ENCODE measurements around the gene RUNX2.

The RUNX2 gene

GRCh38 chr6:45467853-45468252 lies 139.7 kb downstream of the RUNX2 start:
- DNase-seq (ENCODE audit: low read depth) = no peak
- no peak overlapping the region for H3K4me3 ChIP-seq (ENCODE audit: low read length)
- no peak for TF ChIP-seq CTCF (conservative IDR thresholded peaks at IDR 0.05; ENCODE audit: low read length)

- no peak overlapping the region for H3K4me3 ChIP-seq (ENCODE audit: low read length)
- TF ChIP-seq CTCF (conservative IDR thresholded peaks at IDR 0.05; ENCODE audit: low read length) = no peak
- no peak for DNase-seq (ENCODE audit: low read depth)
These were observed 141.5 kb downstream of the RUNX2 start for GRCh38 chr6:45469663-45470062.

- no peak for TF ChIP-seq CTCF (conservative IDR thresholded peaks at IDR 0.05; ENCODE audit: low read length)
- DNase-seq (ENCODE audit: low read depth) = no peak
- H3K4me3 ChIP-seq (ENCODE audit: low read length) = no peak overlapping the region
These were observed 142.1 kb downstream of the RUNX2 start for GRCh38 chr6:45470131-45470738.

GRCh38 chr6:45472382-45472781 lies 144.3 kb downstream of the RUNX2 start:
- DNase-seq (ENCODE audit: low read depth) = peak; percentile 23
- no peak overlapping the region for H3K4me3 ChIP-seq (ENCODE audit: low read length)
- no peak for TF ChIP-seq CTCF (conservative IDR thresholded peaks at IDR 0.05; ENCODE audit: low read length)

- H3K4me3 ChIP-seq (ENCODE audit: low read length) = no peak overlapping the region
- DNase-seq (ENCODE audit: low read depth) = no peak
- no peak for TF ChIP-seq CTCF (conservative IDR thresholded peaks at IDR 0.05; ENCODE audit: low read length)
These were observed 145.2 kb downstream of the RUNX2 start for GRCh38 chr6:45473121-45473993.

- DNase-seq (ENCODE audit: low read depth) = no peak
- no peak for TF ChIP-seq CTCF (conservative IDR thresholded peaks at IDR 0.05; ENCODE audit: low read length)
- no peak overlapping the region for H3K4me3 ChIP-seq (ENCODE audit: low read length)
These were observed 146.2 kb downstream of the RUNX2 start for GRCh38 chr6:45474376-45474775.

- no peak for TF ChIP-seq CTCF (conservative IDR thresholded peaks at IDR 0.05; ENCODE audit: low read length)
- no peak for DNase-seq (ENCODE audit: low read depth)
- no peak overlapping the region for H3K4me3 ChIP-seq (ENCODE audit: low read length)
These were observed 148.2 kb downstream of the RUNX2 start for GRCh38 chr6:45476341-45476740.

Data from AG10803 (cell line).